ENCODE measurements around the gene RASSF5.

DNA sequence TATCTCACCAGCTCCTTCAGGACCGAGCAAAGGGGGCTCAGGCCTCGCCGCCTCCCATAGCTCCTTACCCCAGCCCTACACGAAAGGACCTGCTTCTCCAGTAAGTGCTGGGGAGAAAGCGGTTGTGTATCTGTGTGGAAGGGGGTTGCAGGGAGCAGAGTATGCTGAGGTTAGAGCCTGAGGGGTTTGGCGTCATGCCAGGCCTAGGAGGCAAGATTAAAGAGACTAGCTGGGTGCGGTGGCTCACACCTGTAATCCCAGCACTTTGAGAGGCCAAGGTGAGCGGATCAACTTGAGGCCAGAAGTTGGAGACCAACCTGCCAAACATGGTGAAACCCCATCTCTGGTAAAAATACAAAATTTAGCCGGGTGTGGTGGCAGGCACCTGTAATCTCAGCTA lies 14.1 kb upstream of the RASSF5 start:
- TF ChIP-seq ZBTB1 (CRISPR knock-in tag; IDR thresholded peaks at IDR 0.05; ENCODE audit: borderline replicate concordance) (no peak), POLR2A (IDR thresholded peaks at IDR 0.05; ENCODE audit: insufficient read depth in 1 of 2, low read depth in 2 of 2, low read length in 2 of 2) (no peak), ZKSCAN5 (CRISPR knock-in tag; IDR thresholded peaks at IDR 0.05) (no peak), ZFP36 (IDR thresholded peaks at IDR 0.05; ENCODE audit: borderline replicate concordance, low read depth, low read length, partially characterized antibody) (no peak), BCL6 (CRISPR knock-in tag; IDR thresholded peaks at IDR 0.05) (no peak), FOXA1 (IDR thresholded peaks at IDR 0.05) (no peak), FOXA1 (CRISPR knock-in tag; IDR thresholded peaks at IDR 0.05) (no peak)
- TF ChIP-seq, protein P1, sequence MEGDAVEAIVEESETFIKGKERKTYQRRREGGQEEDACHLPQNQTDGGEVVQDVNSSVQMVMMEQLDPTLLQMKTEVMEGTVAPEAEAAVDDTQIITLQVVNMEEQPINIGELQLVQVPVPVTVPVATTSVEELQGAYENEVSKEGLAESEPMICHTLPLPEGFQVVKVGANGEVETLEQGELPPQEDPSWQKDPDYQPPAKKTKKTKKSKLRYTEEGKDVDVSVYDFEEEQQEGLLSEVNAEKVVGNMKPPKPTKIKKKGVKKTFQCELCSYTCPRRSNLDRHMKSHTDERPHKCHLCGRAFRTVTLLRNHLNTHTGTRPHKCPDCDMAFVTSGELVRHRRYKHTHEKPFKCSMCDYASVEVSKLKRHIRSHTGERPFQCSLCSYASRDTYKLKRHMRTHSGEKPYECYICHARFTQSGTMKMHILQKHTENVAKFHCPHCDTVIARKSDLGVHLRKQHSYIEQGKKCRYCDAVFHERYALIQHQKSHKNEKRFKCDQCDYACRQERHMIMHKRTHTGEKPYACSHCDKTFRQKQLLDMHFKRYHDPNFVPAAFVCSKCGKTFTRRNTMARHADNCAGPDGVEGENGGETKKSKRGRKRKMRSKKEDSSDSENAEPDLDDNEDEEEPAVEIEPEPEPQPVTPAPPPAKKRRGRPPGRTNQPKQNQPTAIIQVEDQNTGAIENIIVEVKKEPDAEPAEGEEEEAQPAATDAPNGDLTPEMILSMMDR (CRISPR knock-in tag; IDR thresholded peaks at IDR 0.05) = no peak
- TF ChIP-seq, protein P2, sequence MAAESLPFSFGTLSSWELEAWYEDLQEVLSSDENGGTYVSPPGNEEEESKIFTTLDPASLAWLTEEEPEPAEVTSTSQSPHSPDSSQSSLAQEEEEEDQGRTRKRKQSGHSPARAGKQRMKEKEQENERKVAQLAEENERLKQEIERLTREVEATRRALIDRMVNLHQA (CRISPR knock-in tag; IDR thresholded peaks at IDR 0.05) = no peak
- TF ChIP-seq, protein P3, sequence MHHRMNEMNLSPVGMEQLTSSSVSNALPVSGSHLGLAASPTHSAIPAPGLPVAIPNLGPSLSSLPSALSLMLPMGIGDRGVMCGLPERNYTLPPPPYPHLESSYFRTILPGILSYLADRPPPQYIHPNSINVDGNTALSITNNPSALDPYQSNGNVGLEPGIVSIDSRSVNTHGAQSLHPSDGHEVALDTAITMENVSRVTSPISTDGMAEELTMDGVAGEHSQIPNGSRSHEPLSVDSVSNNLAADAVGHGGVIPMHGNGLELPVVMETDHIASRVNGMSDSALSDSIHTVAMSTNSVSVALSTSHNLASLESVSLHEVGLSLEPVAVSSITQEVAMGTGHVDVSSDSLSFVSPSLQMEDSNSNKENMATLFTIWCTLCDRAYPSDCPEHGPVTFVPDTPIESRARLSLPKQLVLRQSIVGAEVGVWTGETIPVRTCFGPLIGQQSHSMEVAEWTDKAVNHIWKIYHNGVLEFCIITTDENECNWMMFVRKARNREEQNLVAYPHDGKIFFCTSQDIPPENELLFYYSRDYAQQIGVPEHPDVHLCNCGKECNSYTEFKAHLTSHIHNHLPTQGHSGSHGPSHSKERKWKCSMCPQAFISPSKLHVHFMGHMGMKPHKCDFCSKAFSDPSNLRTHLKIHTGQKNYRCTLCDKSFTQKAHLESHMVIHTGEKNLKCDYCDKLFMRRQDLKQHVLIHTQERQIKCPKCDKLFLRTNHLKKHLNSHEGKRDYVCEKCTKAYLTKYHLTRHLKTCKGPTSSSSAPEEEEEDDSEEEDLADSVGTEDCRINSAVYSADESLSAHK (CRISPR knock-in tag; IDR thresholded peaks at IDR 0.05; ENCODE audit: borderline replicate concordance) = no peak
